Measurements from ENCODE around the gene CNKSR3. TPM values are rescaled to one million over a fixed set of nuclear protein-coding genes. Genes with fewer than 3 reads are reported as not detected.

Gene CNKSR3
- polyA plus RNA-seq, 1 donor from 2014 or later: 3.0 TPM

DNA sequence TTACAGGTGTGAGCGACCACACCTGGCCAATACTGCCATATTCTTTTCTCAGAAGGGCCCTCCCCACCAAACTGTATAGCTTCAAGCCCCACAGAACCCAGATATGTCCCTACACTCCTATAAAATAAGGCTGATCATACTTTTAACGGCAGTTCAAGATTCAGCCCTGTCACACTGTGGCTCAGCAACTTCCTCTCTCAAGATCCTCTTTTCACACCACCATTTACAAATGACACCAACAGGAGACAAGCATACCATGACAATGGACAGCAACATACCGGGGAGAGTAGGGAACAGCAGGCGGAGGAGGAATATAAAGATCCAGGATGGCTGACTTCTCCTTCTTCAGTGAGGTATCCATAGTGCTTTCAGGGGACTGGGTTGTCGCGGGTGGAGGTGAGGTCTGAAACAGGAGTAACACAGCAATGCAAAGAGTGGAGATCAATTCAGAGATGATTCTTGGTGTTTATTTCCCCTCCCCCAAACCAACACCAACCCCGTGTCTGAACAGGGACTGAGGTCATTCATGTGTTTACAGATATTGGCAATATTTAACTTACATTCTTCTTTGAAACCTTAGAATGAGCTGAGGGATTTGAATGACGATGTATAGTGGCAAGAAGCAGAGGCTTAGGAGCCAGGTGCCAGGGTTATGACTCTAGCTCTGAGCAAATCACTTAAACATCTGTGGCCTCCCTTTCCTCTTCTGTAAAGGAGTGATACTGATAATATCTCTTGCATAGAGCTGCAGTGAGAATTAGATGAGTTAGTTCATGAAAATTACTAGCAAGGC lies 96.3 kb downstream of the CNKSR3 start:
- Histone ChIP-seq H4K20me1 (ENCODE audit: insufficient read depth) (no peaks in the 10 kb centered on the region), H3F3A (ENCODE audit: insufficient read depth, low read length, poor library complexity, severe bottlenecking) (no peaks in the 10 kb centered on the region), H3K27me3 (ENCODE audit: insufficient read depth, low read depth, low read length) (no peaks in the 10 kb centered on the region), H3K36me3 (ENCODE audit: insufficient read depth, low read length) (no peaks in the 10 kb centered on the region), H3K9ac (ENCODE audit: low read length) (no peak overlapping the region), H3K27ac (ENCODE audit: low read length) (no peak overlapping the region), H2AFZ (ENCODE audit: low read depth, low read length) (no peak overlapping the region), H3K9me3 (ENCODE audit: low read length) (no peaks in the 10 kb centered on the region), H3K9me2 (ENCODE audit: insufficient read depth, low read length) (no peaks in the 10 kb centered on the region), H3K79me2 (replicated peaks; ENCODE audit: insufficient read depth, low read length) (no peaks in the 10 kb centered on the region), H3K4me2 (ENCODE audit: low read length) (no peak overlapping the region), H3K4me3 (ENCODE audit: low read length) (no peak overlapping the region)
- TF ChIP-seq EP300 (conservative IDR thresholded peaks at IDR 0.05; ENCODE audit: poor library complexity, severe bottlenecking): no peak
- TF ChIP-seq, protein P1, sequence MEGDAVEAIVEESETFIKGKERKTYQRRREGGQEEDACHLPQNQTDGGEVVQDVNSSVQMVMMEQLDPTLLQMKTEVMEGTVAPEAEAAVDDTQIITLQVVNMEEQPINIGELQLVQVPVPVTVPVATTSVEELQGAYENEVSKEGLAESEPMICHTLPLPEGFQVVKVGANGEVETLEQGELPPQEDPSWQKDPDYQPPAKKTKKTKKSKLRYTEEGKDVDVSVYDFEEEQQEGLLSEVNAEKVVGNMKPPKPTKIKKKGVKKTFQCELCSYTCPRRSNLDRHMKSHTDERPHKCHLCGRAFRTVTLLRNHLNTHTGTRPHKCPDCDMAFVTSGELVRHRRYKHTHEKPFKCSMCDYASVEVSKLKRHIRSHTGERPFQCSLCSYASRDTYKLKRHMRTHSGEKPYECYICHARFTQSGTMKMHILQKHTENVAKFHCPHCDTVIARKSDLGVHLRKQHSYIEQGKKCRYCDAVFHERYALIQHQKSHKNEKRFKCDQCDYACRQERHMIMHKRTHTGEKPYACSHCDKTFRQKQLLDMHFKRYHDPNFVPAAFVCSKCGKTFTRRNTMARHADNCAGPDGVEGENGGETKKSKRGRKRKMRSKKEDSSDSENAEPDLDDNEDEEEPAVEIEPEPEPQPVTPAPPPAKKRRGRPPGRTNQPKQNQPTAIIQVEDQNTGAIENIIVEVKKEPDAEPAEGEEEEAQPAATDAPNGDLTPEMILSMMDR (IDR thresholded peaks at IDR 0.05; ENCODE audit: poor library complexity, severe bottlenecking): no peak
- no peak for TF ChIP-seq MXI1 (conservative IDR thresholded peaks at IDR 0.05; ENCODE audit: poor library complexity, severe bottlenecking)
- TF ChIP-seq TAF1 (IDR thresholded peaks at IDR 0.05; ENCODE audit: low read depth): no peak
- TF ChIP-seq SMC3 (conservative IDR thresholded peaks at IDR 0.05; ENCODE audit: poor library complexity): no peak
- TF ChIP-seq, protein P2, sequence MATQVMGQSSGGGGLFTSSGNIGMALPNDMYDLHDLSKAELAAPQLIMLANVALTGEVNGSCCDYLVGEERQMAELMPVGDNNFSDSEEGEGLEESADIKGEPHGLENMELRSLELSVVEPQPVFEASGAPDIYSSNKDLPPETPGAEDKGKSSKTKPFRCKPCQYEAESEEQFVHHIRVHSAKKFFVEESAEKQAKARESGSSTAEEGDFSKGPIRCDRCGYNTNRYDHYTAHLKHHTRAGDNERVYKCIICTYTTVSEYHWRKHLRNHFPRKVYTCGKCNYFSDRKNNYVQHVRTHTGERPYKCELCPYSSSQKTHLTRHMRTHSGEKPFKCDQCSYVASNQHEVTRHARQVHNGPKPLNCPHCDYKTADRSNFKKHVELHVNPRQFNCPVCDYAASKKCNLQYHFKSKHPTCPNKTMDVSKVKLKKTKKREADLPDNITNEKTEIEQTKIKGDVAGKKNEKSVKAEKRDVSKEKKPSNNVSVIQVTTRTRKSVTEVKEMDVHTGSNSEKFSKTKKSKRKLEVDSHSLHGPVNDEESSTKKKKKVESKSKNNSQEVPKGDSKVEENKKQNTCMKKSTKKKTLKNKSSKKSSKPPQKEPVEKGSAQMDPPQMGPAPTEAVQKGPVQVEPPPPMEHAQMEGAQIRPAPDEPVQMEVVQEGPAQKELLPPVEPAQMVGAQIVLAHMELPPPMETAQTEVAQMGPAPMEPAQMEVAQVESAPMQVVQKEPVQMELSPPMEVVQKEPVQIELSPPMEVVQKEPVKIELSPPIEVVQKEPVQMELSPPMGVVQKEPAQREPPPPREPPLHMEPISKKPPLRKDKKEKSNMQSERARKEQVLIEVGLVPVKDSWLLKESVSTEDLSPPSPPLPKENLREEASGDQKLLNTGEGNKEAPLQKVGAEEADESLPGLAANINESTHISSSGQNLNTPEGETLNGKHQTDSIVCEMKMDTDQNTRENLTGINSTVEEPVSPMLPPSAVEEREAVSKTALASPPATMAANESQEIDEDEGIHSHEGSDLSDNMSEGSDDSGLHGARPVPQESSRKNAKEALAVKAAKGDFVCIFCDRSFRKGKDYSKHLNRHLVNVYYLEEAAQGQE (IDR thresholded peaks at IDR 0.05; ENCODE audit: borderline replicate concordance): no peak
- no peak for TF ChIP-seq RAD21 (conservative IDR thresholded peaks at IDR 0.05)
- no peak for TF ChIP-seq POLR2AphosphoS5 (IDR thresholded peaks at IDR 0.05)
- no peak for TF ChIP-seq EZH2 (IDR thresholded peaks at IDR 0.05; ENCODE audit: borderline replicate concordance, insufficient read depth, low read length, poor library complexity, severe bottlenecking)

DNA sequence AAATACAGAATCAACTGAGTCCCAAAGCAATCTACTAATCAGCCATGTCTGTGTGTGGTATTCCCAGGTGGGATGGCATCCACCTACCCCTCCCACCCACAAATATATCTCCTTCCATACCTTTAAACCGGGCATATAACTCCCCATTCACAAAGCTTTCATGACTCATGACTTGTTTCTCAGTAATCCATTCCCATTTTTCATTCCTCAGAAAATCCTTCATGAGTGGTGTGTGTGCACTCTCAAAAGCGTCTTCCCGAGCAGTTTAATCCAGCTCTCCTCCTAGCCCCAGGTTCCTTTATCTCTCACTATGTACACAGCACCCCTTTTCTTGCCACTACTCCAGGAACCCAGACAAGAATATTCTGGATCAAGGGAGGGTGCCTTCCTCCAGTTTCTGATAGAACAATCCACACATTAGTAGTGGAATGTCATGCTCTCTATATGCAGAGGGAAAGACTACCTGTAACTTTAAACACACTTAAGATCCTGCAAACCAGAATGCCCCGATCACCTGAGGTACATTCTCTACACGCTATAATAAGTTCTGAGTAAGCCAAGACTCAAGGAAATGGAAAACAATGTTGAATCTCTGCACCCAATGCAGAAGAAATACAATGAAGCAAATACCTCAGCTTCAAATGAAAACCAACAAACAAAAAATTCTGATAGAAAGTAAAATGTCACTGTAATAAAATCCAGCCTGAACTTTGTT lies 98.2 kb downstream of the CNKSR3 start:
- Histone ChIP-seq H3K9me3 (ENCODE audit: low read length) (no peaks in the 10 kb centered on the region), H3K79me2 (replicated peaks; ENCODE audit: insufficient read depth, low read length) (no peaks in the 10 kb centered on the region), H3K27me3 (ENCODE audit: insufficient read depth, low read depth, low read length) (no peaks in the 10 kb centered on the region), H3K4me2 (ENCODE audit: low read length) (no peak overlapping the region), H3K27ac (ENCODE audit: low read length) (no peak overlapping the region), H2AFZ (ENCODE audit: low read depth, low read length) (no peak overlapping the region), H3F3A (ENCODE audit: insufficient read depth, low read length, poor library complexity, severe bottlenecking) (no peaks in the 10 kb centered on the region), H4K20me1 (ENCODE audit: insufficient read depth) (no peaks in the 10 kb centered on the region), H3K4me3 (ENCODE audit: low read length) (no peak overlapping the region), H3K9me2 (ENCODE audit: insufficient read depth, low read length) (no peaks in the 10 kb centered on the region), H3K9ac (ENCODE audit: low read length) (no peak overlapping the region), H3K36me3 (ENCODE audit: insufficient read depth, low read length) (no peaks in the 10 kb centered on the region)
- TF ChIP-seq SMC3 (conservative IDR thresholded peaks at IDR 0.05; ENCODE audit: poor library complexity) (no peak), EZH2 (IDR thresholded peaks at IDR 0.05; ENCODE audit: borderline replicate concordance, insufficient read depth, low read length, poor library complexity, severe bottlenecking) (no peak), POLR2AphosphoS5 (IDR thresholded peaks at IDR 0.05) (no peak), TAF1 (IDR thresholded peaks at IDR 0.05; ENCODE audit: low read depth) (no peak), MXI1 (conservative IDR thresholded peaks at IDR 0.05; ENCODE audit: poor library complexity, severe bottlenecking) (no peak), RAD21 (conservative IDR thresholded peaks at IDR 0.05) (no peak), EP300 (conservative IDR thresholded peaks at IDR 0.05; ENCODE audit: poor library complexity, severe bottlenecking) (no peak)
- TF ChIP-seq, protein P2 (IDR thresholded peaks at IDR 0.05; ENCODE audit: borderline replicate concordance): no peak
- TF ChIP-seq, protein P1 (IDR thresholded peaks at IDR 0.05; ENCODE audit: poor library complexity, severe bottlenecking): no peak

Measured in neural cell (in vitro differentiated cells).